ENCODE results near the gene TFF1.

Gene TFF1

DNA sequence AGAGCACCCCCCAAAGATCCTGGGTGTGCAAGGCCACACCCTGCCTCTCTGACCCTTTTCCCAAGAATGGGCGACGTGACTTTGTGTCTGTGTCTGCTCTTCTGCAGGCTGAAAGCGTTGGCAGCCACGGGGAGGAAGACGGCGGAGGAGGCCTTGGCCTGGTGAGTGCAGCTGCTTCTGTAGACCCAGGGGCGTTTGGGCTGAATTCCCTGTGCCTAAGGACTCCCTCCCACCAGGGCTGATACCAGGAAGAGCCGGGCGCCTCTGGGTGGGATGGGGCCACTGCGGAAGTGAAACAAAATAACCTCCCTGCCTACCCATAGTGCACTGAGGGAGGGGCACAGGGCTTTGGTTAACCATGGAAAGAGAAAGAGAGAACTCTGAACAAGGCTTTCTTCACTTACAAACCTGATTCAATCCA is 39.9 kb upstream of the TFF1 start:
- peaks cover 30% of the 10 kb centered on the region for H3K36me3 Mint-ChIP-seq (ENCODE audit: insufficient read depth)
- DNase-seq: peak; percentile 25 to 46 (median 36)
- no peaks in the 10 kb centered on the region for H3K27me3 Mint-ChIP-seq
- peaks cover 0 to 6% of the 10 kb centered on the region in 2 donors for H3K9me3 Mint-ChIP-seq
- H3K27ac Mint-ChIP-seq: peak overlapping the region; percentile 96 to 97
- peak overlapping the region; percentile 88 to 92 for H3K4me3 Mint-ChIP-seq
- peak; percentile 63 for ATAC-seq (replicated peaks)
- peaks cover 56 to 63% of the 10 kb centered on the region in 2 donors for H3K4me1 Mint-ChIP-seq (ENCODE audit: low read depth in 2 of 2)

DNA sequence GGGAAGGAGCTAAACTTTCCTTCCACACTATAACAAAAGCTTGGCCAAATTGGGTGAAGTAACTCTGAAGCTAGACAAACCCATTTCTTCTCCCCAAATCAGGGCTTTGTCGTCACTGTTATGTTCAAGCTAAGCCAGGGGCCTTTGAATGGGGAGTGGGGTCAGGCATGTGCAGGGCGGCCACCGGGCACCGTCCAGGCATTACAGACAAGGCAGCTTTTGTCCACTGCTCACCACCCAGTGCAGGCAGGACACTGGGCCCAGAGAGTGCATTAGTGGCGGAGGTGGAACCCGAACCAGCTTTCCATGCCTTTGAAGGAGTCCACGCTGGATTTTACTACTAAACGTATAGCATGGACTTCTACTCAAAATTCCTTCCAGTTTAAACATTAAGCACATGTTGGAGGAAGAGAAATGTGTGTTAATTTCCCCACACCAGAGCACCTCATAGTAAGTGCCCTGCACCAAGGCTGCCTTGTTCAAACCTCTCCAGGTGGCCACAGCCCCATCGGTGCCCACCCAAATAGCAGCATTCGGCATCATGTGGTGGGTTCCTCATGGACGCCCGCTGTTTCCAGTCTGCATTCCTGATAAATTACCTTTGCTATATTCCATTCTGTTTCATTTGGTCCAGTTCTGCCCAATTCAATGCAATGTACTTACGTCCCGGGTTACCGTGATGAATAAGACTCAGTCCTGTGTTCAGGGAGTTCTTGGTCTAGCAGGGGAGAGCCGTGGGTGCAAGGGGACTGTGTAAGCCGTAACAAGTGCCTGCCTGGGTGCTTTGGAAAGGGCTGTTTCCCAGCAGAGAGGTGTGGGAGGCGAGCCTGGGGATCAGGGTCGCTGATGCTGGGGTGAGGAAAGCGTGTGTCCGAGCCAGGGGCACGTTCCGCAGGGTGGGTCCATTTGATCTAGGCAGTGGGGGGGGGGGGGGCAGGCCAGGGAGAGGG is 39.0 kb upstream of the TFF1 start:
- Mint-ChIP-seq H3K27me3 (no peaks in the 10 kb centered on the region), H3K9me3 (peaks cover 0 to 6% of the 10 kb centered on the region in 2 donors), H3K27ac (peak overlapping the region; percentile 96 to 97), H3K4me3 (peak overlapping the region; percentile 88 to 92), H3K36me3 (ENCODE audit: insufficient read depth) (peaks cover 30% of the 10 kb centered on the region), H3K4me1 (ENCODE audit: low read depth in 2 of 2) (peaks cover 57 to 63% of the 10 kb centered on the region in 2 donors)
- ATAC-seq (replicated peaks): no peak
- DNase-seq: no peak

DNA sequence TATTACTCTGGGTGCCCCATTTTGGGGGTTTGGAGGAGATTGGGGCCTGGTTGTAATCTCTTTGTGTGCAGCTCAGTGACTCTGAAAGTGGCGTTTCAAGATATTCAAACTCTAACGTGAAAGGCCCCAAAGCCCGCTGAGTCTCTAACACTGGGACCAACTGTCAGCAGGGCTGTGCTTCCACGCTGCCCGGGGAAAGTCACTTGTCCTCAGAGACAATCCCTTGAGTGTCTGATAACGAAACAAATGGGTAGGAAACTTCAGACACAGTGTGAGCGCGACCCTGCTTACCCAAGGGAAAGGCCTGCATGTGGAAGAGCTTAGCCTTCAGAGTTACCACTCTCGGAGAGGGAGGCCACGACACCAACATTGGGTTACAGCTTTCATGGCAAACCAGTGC is 38.2 kb upstream of the TFF1 start:
- Mint-ChIP-seq H3K9me3 (peaks cover 0 to 6% of the 10 kb centered on the region in 2 donors), H3K27ac (peak overlapping the region; percentile 96 to 97), H3K36me3 (ENCODE audit: insufficient read depth) (peaks cover 30% of the 10 kb centered on the region), H3K27me3 (no peaks in the 10 kb centered on the region), H3K4me3 (peak overlapping the region; percentile 88 to 92), H3K4me1 (ENCODE audit: low read depth in 2 of 2) (peaks cover 57 to 58% of the 10 kb centered on the region in 2 donors)
- peak; percentile 8 for ATAC-seq (replicated peaks)
- DNase-seq: no peak

DNA sequence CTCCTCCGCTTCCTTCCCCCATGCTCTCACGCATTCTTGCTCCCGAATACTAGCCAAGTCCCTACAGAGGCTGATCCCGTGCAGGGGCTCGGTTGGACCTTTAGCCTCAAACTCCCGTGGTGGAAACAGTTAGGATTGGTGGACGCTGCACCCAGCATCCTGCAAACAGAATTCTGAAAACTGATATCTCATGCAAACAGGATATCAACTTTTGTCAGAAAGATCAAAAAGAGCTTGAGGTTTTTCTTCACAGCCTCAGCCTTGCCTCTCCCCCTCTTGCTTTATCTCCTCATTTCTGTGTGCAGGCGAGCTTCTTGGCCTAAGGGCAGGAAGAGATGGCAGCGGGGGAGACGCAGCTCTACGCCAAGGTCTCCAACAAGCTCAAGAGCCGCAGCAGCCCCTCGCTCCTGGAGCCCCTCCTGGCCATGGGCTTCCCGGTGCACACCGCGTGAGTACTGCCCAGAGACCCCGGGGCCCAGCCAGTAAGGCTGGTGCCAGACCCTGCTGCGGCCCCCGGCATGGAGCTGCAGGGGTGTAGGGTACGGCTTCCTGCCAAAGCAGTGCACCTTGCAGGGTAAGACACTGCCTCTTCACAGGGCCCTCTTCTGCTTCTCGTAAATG is 37.4 kb upstream of the TFF1 start, which contains the start of gene UBASH3A:
TSS of gene UBASH3A (plus strand) at position 292 of the 621 bp plus-strand sequence. CDS start at position 336, 44 bp downstream.
- no peaks in the 10 kb centered on the region for H3K27me3 Mint-ChIP-seq
- peak within 1 kb of the TSS; percentile 88 to 92 for H3K4me3 Mint-ChIP-seq
- DNase-seq (peak; percentile 35 to 59 (median 46)), ATAC-seq (replicated peaks) (peak; percentile 73)
- H3K36me3 Mint-ChIP-seq (ENCODE audit: insufficient read depth): peaks cover 34% of the 10 kb centered on the region
- H3K27ac Mint-ChIP-seq: peak within 1 kb of the TSS; percentile 96 to 97
- peaks cover 55 to 58% of the 10 kb centered on the region in 2 donors for H3K4me1 Mint-ChIP-seq (ENCODE audit: low read depth in 2 of 2)
- H3K9me3 Mint-ChIP-seq: peaks cover 0 to 6% of the 10 kb centered on the region in 2 donors

DNA sequence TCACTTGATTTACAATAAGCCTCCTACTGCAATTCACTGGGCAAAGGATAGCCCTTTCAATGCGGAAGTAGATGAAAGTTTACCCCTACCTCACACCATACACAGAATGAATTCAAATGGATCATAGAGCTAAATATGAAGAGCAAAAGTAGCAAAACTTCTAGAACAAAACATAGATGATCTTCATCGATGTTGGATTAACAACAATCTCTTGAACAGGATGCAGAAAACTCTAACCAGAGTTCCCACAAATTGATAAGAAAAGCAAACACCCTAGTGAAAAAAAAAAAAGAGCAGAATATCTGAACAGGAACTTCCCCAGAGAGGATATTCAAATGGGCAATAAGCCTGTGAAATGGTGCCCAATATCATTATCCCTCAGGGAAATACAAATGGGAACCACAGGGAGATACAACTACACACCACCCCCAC is 35.5 kb upstream of the TFF1 start:
- H3K4me1 Mint-ChIP-seq (ENCODE audit: low read depth in 2 of 2): peaks cover 43 to 48% of the 10 kb centered on the region in 2 donors
- no peaks in the 10 kb centered on the region for H3K27me3 Mint-ChIP-seq
- H3K4me3 Mint-ChIP-seq: peak overlapping the region; percentile 32 to 55
- peaks cover 0 to 6% of the 10 kb centered on the region in 2 donors for H3K9me3 Mint-ChIP-seq
- DNase-seq (no peak), ATAC-seq (replicated peaks) (no peak)
- peaks cover 30% of the 10 kb centered on the region for H3K36me3 Mint-ChIP-seq (ENCODE audit: insufficient read depth)
- peak overlapping the region; percentile 28 to 72 for H3K27ac Mint-ChIP-seq

DNA sequence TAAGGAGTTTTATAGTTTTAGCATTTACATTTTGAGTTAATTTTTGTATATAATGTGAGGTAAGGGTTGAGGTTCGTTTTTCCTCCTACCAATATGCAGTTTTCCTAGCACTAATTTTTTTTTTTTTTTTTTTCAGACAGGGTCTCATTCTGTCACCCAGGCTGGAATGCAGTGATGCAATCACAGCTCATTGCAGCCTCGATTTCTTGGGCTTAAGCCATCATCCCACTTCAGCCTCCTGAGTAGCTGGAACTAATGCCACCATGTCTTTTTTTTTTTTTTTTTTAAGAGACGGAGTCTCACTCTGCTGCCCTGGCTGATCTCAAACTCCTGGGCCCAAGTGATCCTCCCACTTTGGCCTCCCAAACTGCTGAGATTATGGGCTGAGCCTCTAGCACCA is 34.8 kb upstream of the TFF1 start:
- H3K27ac Mint-ChIP-seq: peak overlapping the region; percentile 28 to 72
- H3K4me3 Mint-ChIP-seq: no peak overlapping the region
- ATAC-seq (replicated peaks): no peak
- peaks cover 36 to 42% of the 10 kb centered on the region in 2 donors for H3K4me1 Mint-ChIP-seq (ENCODE audit: low read depth in 2 of 2)
- DNase-seq: no peak
- peaks cover 23% of the 10 kb centered on the region for H3K36me3 Mint-ChIP-seq (ENCODE audit: insufficient read depth)
- no peaks in the 10 kb centered on the region for H3K27me3 Mint-ChIP-seq
- H3K9me3 Mint-ChIP-seq: peaks cover 0 to 6% of the 10 kb centered on the region in 2 donors

DNA sequence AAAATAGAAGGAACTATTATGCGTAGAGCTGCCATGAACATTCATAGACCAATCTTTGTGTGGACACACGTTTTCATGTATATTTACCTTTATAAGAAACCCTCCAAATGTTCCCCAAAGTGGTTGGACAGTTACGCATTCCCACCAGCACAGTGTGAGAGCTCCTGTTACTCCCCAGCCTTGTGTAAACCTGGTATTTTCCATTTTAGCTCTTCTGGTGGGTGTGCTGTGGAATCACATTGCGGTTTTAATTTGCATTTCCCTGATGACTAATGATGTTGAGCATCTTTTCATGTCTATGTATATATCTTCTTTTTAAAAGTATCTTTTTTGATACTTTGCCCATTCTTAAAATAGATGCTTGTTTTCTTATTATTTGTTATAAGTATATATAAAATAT is 34.2 kb upstream of the TFF1 start:
- Mint-ChIP-seq H3K27me3 (no peaks in the 10 kb centered on the region), H3K4me1 (ENCODE audit: low read depth in 2 of 2) (peaks cover 32 to 43% of the 10 kb centered on the region in 2 donors), H3K4me3 (no peak overlapping the region), H3K36me3 (ENCODE audit: insufficient read depth) (peaks cover 17% of the 10 kb centered on the region), H3K27ac (no peak overlapping the region), H3K9me3 (peaks cover 0 to 6% of the 10 kb centered on the region in 2 donors)
- DNase-seq: no peak
- ATAC-seq (replicated peaks): no peak

DNA sequence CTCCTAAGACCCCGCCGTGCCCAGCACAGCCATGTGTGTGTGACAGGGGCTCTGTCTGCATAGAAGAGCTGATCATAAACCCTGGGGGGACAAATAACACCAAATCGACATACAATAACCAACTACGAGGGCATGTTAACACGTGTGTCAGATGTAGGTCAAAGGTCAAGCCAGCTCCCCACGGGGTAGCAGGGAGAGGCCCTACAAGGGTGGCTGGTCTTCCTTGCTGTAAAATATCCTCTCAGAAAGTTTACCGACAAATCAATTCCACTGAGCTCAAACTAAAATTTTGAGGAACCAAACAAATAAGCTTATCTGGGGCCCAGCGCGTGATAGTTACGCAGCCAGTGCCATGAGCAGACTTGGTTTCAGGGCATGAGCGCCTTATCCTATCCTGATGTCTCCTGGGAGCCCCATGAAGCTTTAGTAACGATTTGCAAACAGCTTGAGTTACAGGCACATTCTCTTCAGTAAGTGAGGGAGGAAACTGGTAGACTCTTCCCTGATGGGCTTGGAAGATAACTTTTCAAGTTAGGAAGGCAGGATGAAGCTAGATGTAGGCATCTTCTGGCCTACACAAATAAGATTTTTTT is 32.2 kb upstream of the TFF1 start:
- DNase-seq: no peak
- Mint-ChIP-seq H3K27ac (peak overlapping the region in 1 of 2 donors; percentile 18), H3K9me3 (peaks cover 0 to 6% of the 10 kb centered on the region in 2 donors), H3K4me1 (ENCODE audit: low read depth in 2 of 2) (peaks cover 25 to 29% of the 10 kb centered on the region in 2 donors), H3K4me3 (no peak overlapping the region), H3K27me3 (no peaks in the 10 kb centered on the region), H3K36me3 (ENCODE audit: insufficient read depth) (peaks cover 4% of the 10 kb centered on the region)
- ATAC-seq (replicated peaks): no peak

DNA sequence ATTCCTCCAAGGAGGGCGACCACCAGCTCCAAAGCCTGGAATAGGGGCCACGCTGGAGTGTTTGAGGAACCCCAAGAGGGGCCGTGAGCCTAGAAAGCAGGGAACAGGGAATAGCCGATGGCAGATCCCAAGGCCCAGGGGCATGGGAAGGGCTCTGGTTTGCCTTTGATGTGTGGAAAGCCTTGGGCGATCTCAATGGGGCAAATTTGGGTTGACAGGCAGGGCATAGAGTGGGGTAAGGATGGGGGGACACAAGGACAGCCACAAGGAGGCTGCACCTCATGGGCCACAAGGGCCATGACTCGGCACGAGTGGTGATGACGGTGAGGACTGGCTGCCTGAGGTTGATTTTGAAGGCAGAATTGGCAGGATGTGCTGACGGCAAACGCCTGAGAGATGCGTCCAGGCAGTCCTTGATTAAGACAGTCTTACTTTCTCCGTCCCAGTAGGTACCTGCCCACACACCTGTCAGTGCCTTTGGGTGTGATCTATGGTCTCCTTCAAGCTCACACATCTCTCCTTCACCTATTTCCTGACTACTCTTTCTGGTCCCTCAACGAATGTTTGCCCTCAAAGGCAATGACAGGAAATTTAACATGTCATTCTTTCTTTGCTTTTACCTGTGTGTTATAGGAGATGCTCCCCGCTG is 31.5 kb upstream of the TFF1 start:
- Mint-ChIP-seq H3K27me3 (no peaks in the 10 kb centered on the region), H3K4me3 (no peak overlapping the region), H3K9me3 (peaks cover 0 to 6% of the 10 kb centered on the region in 2 donors), H3K27ac (peak overlapping the region in 1 of 2 donors; percentile 18), H3K36me3 (ENCODE audit: insufficient read depth) (peaks cover 3% of the 10 kb centered on the region), H3K4me1 (ENCODE audit: low read depth in 2 of 2) (peaks cover 25 to 27% of the 10 kb centered on the region in 2 donors)
- ATAC-seq (replicated peaks): peak; percentile 14
- no peak for DNase-seq

DNA sequence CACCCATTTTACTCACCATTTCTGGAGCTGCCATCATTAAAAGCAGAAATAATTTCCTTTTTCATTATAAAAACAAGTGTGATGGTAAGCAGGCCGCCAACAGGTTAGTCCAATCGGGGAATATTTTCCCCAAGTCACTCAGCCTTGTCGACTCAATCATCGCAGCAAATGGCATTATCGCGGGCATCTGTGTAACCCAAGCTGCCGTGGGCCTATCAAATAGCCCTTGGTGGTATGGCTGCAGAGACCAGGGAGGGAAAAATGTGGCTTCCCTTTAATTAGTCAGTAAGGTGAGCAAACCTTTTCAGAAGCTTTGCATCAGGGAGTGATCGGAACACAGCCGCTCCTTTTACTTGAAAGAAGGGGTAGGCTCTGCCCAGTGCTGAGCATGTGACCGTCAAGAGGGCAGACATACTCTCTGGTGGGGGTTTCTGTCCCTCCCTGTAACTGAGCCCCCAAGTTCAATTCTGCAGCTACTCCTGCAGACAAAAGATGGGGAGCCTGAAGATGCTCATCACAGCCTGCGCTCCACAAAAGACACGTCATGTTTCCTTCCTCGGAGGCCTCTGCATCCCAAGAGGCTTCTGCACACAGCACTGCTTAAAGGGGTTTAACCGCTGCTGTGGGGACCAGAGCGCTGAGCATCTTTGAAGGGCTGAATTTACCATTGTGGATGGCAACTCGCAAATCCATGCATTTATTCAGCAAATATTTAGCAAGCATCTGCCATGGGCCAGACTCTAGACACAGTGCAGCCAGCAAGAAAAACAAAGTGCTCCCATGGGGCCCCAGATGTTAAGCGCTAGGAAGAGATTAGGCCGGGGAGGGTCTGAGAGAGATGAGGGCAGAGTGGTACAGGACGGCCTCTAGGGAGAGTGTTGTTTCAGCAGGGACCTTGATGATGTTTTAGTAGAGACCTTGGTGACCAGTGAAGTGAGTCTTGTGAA is 30.7 kb upstream of the TFF1 start:
- ATAC-seq (replicated peaks): no peak
- H3K36me3 Mint-ChIP-seq (ENCODE audit: insufficient read depth): peaks cover 3% of the 10 kb centered on the region
- no peaks in the 10 kb centered on the region for H3K27me3 Mint-ChIP-seq
- peak overlapping the region in 1 of 2 donors; percentile 18 for H3K27ac Mint-ChIP-seq
- no peak for DNase-seq
- H3K9me3 Mint-ChIP-seq: peaks cover 0 to 6% of the 10 kb centered on the region in 2 donors
- H3K4me3 Mint-ChIP-seq: no peak overlapping the region
- peaks cover 20 to 23% of the 10 kb centered on the region in 2 donors for H3K4me1 Mint-ChIP-seq (ENCODE audit: low read depth in 2 of 2)

DNA sequence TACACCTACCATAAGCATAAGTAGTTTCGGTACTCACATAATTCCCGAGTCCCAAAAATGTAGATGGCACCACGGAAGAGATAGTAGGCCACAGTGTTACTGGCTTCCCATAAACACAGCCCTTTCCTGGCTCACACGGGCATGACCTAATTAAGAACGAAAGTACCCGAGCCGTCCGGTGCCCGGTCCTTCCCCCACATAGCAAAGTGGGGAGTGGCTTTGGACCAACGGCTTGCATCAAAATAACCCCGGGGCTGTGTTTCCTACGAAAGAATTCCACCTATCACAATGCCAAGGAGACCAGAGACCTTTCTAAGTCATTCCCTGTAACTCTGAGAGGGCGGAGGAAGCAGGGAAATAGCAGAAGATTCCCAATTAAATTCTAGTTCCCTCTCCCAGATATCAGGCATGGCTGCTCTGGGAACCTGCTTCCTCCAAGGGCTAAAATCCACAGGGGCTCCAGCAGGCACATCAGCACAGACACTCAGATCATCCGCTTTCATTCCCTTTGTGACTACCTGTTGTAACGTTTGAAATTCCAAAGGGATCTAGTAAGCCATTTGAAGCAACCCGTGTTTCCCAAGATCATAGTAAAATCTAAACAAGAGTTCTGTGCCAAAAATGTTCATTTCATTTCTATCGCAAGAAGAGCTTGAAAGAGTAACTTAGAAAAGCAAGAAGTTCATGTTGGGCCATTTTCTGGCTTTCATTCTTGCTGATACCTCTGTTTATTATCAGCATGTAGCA is 29.7 kb upstream of the TFF1 start, which contains the start of gene TMPRSS3:
TSS of gene TMPRSS3 (minus strand) at position 148 of the 747 bp plus-strand sequence. CDS start 635 bp downstream, outside the sequence.
- Mint-ChIP-seq H3K36me3 (ENCODE audit: insufficient read depth) (peaks cover 3% of the 10 kb centered on the region), H3K4me1 (ENCODE audit: low read depth in 2 of 2) (peaks cover 13 to 17% of the 10 kb centered on the region in 2 donors), H3K9me3 (no peaks in the 10 kb centered on the region), H3K4me3 (peak within 1 kb of the TSS in 1 of 2 donors; percentile 48), H3K27me3 (no peaks in the 10 kb centered on the region), H3K27ac (peak within 1 kb of the TSS; percentile 46 to 55)
- ATAC-seq (replicated peaks): no peak
- DNase-seq: no peak

All from effector memory CD8-positive, alpha-beta T cell (primary cell).